Activated CD4-positive, alpha-beta T cell treated with anti-CD3 and anti-CD28 coated beads for 48 hours (primary cell): ENCODE results near the gene IL10.
"Not testable (repeated sequence)": the region's sequence is repeated elsewhere in the genome, so short reads cannot be mapped to it uniquely, and the experiment has no call there.

Experiments used
- DNase-seq: peaks from one replicate; pipeline ENCODE4 v3.0.0-alpha.2; 2020

Gene IL10

DNA sequence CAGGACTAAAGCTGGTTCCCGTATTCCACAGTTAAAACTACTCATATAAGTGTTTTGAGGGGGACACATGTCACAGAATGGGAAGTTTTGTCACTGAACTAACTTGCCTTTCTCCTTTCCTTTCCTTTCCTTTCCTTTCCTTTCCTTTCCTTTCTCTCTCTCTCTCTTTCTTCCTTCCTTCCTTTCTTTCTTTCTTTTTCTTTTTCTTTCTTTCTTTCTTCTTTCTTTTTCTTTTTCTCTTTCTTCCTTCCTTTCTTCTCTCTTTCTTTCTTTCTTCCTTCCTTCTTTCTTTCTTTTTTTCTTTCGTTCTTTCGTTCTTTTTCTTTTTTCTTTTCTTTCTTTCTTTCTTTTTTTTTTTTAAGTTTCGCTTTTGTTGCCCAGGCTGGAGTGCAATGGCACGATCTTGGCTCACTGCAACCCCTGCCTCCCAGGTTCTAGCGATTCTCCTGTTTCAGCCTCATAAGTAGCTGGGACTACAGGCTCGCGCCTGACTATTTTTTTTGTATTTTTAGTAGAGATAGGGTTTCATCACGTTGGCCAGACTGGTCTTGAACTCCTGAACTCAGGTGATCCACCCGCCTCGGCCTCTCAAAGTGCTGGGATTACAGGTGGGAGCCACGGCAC, 9.4 kb downstream of the IL10 start:
- DNase-seq, result not testable (repeated sequence)

DNA sequence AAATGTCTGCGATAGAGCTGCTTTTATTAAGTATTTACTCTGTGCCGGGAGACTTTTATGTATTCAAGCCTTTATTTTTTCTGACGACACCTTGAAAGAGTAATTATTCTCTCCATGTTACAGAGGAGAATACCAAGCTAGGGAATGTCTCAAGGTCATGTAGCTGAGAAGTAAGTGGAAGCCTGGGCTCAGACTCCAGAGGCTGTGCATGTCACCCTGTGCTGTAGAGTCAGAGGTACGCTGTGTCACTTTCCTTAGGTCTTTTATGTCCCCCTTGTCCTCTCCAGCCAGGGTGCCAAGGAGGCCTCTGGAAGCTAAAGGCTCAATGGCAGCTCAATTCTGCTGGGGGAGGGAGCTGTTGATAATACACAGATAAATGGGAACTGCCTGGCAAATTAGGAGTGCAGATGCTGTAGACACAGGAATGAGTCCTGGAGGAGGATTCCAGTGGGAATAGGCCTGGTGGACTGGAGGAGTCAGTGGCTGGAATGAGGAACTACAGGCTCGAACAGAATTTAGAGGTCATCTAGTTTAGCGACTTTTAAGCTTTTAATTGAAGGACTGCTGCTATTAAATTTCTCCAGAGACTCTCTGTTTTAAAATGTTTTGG, 11.0 kb downstream of the IL10 start:
- no peak for DNase-seq

DNA sequence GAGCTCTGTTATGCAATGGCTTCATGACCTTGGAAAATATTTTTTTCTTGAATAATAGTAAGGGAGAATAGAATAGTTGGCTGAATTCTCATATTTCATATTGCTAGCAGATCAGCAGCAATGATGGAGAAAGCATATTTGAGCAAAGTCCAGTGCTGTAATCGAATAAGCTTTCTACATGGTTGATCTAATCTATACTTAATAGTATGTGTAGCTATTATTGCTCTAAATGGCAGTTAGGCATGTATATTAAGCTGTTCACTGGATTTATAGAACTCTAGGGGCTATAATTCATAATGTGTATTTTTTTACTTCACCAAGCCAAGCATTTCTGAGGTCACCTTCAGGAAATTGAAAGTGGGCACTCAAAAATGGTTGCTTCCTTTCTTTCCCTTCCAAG, 11.7 kb downstream of the IL10 start:
- DNase-seq, result no peak

DNA sequence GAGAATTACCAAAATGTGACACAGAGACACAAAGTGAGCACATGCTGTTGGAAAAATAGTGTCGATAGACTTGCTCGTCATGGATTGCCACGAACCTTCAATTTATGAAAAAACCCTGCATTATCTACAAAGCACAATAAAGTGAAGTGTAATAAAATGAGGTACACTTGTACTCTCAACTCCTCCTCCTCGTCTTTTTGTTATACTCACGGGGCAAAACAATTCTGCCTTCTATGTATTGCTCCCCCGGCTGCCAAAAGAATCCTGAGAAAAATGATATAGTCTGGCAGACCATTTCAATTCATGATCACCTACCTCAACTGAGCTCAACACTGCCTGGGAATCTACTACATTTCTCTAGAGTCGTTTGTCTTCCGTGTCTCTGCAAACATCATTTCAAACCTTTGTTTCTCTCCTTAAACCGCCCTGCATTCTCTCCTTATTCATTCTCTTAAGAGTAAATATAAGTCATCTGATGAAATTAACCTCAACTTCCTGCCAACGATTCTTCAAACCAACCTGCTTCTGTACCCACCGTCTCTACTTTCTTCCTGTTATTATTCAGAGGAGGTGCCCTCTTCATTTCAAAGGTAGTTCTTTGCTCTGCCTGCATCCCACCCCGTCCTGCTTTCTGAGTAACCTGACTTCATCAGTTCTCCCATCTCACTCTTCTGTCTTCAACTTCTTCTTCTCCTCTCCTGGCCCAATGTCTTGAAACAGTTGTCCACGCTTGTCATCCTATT, 14.6 kb downstream of the IL10 start:
- DNase-seq, result peak; percentile 42

DNA sequence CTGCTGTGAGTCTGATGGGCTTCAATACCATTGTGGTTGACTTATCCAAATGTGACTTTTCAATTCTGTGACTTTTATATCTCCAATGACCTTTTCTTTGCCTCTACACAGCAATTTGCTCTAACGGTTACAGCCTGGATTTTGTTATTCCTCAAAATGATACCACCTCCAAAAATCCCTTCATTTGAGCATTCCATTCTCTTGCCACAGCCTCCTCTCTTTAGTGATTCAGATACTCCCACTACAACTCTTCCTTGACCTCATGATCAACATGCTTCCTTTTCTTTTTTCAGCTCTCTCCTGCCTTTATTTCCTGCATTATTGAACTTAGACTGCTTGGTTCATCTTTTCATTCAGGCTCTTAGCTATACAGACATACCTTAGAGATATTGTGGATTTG, 18.3 kb downstream of the IL10 start:
- DNase-seq, result no peak

DNA sequence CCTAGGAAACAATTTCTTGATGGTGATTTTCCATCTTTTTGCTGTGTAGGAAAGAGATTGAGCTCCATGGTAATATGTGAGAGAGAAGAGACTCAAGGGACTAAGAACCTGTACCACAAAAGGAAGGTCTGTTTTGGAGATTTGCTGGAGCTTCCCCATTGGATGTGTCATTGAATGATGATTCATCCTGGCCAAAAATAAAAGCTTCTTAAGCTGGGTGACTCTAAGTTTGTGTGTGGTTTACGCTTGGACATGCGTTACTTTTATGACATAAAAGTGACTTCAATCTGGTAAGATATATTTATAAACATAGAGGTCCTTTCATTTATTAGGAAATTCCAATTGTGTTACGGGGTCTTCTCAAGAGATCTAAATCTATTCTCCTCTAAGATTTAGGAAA, 19.2 kb downstream of the IL10 start:
- DNase-seq, result no peak

DNA sequence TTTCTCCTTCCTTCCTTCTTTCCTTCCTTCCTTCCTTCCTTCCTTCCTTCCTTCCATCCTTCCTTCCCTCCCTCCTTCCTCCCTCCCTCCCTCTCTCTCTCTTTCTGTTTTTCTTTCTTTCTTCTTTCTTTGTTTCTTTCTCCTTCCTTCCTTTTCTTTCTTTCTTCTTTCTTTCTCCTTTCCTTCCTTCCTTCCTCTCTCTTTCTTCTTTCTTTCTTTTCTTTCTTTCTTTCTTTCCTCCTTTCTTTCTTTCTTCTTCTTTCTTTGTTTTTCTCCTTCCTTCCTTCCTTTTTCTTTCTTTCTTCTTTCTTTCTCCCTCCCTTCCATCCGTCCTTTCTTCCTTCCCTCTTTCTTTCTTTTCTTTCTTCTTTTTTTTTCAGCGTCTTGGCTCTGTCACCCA, 19.8 kb downstream of the IL10 start:
- DNase-seq, result no peak

DNA sequence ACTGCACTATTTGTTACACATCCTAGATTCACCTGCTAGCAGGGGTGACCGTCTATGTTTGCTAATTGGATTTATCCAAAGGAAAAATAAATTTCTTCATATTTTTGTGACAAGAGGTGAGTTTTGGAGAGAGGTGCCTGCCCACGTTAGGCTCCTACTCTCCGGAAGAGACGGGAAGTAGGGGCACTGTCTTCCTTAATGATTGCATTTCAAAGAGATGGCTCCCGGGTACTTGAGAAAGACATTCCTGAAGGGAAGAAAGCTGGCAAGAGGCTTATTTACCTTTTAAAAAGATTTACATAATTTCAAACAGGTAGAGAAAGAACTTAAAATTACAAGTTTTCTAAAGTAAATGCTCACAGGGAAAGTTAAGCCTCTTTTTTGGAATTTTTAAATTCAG, 20.4 kb downstream of the IL10 start:
- DNase-seq, result no peak

DNA sequence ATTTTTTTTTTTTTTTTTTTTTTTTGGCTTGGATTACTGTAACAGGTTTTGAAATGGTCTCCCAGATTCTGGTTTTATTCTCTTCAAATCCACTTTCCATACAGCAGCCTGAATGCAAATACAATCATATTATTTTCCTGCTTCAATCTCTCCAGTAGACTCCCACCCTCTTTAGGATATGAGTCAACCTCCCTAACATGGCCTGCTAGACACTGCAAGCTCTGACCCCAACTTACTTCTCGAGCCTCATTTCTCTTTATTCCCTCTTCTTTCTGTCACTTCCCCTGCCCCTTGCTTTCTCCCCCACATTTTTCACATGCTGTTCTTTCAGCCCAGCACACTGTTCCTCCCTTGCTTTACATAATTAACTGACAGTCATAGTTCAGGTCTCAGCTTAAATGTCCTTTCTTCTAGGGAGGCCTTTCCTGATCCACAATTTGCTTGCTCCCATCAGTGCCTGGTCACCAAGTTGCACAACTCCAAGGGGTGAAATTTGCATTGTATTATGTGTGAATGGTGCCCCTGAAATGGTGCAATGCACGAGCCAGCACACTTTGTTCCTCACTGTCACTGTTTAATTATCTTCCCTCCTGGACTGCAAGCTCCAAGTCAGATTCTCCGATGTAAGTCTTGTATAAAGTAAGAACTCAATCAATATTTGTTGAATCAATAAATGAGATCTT, 23.8 kb downstream of the IL10 start:
- no peak for DNase-seq

DNA sequence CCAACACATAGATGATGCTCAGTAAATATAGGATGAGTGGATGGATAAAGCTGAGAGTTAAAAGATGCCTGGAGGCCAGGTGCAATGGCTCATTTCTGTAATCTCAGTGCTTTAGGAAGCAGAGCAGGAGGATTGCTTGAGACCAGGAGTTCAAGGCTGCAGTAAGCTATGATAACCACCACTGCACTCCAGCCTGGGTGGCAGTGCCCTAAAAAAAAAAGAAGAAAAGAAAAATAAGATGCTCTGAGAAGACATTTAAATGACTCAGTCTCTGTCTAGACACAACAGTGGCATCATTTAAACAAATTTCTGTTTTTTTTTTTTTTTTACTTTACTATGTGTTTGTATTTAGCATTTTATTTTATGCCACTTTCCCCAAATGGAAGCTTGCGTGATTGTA, 27.0 kb downstream of the IL10 start:
- no peak for DNase-seq

DNA sequence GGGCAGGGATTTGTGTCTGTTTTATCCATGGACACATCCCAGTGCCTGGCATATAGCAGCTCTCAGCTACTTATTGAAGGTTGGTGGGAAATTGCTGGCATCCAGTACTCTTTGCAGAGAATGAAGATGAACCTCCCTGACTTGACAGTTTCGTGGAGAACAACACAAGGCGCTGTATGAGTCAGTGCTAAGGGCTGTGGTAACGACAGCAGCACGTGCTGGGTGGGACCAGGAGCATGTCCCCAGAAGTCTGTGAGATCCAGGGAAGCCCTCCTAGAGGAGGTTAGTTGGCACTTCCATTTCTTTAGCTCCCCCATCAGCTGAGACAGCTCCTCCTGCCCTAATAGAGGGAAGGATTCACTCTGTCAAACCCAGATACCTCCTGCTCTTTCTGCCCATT, 27.6 kb downstream of the IL10 start:
- peak; percentile 39 for DNase-seq

DNA sequence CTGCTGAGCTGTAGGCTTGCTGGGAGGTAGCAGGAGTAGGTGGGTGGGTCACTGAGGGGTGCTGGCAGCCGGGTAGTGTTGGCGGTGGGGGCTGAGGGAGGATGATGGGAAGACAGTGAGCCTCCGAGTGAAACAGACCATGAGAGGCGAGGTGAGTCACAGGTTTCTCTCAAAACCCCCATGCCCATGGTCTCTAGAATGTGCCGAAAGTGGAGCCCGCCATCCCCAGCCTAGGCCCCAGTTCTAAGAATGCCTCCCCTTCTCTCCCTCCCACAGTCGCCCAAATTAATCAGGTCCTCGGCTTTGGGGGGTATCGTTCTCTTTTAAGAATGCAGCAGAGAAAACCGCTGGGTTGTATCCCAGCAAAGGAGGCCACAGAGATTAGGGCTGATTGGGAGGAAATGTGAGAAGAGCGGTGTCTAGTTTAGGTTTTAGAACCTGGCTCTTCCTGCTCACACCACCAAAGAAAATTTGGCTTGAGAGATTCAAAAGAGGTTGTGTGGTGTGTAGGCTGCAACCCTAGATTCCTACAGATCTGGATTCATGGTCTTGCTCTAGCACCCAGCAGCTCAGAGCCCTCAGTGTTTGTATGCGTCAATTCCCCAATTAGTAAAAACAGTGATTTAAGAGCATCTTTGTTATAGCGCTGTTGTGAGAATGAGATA, 29.4 kb downstream of the IL10 start:
- DNase-seq, result peak; percentile 26

DNA sequence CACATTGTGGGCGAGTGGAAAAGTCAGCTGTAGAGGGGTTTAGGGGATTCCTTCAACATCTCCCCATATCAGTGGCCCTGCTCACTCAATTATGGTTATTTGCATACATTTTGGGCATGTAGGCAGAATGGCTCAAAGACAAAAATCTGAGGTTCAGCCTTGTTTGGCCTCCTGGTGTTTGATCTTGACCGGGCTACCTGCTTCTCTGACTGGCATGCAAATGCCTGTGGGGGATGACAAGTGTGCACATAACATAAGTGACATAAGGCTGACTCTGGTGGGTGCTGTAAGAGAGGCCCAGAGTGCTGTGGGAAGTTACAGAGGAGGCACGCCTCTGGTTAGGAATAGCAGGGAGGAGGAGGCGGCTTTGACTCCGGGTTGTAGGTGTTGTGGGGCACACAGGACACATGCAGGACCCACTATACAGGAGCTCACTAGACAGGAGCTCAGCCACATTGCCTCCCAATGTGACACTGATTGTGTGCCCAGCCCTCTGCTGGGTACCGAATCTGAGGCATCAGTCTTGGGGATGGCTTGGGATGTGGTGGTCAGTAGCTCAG, 31.1 kb downstream of the IL10 start:
- no peak for DNase-seq

DNA sequence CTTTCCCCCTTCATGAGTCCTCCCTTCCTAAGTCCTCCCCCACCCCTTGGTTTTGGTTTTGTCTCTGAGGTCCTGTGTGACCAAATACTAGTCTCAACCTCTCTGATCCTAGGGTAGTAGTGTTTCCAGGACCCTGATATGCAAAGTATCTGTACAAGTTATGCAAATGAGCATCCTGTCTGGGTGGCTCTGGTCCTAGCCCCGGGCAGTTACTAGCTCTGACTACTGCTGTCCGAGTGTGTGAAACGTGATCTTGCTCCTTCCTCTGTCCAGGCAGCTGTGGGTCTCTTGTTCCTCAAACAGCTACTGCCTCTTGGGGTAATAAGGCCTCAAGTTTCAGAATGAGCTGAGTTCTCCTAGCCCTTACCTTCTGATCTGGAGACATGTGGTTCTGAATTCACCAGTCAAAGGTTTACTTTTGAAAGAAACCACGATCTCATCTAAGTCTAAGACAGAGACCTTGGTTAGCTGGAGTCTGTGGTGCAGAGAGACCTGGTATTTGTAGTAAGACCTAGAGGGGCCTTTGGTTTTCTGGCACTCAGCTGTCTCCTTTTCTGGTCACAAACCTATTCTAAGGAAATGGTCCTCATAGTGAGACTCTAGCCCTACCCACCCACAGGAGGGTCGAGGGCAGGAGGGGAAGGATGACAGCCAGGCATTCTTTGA, 32.8 kb downstream of the IL10 start:
- DNase-seq, result peak; percentile 44

DNA sequence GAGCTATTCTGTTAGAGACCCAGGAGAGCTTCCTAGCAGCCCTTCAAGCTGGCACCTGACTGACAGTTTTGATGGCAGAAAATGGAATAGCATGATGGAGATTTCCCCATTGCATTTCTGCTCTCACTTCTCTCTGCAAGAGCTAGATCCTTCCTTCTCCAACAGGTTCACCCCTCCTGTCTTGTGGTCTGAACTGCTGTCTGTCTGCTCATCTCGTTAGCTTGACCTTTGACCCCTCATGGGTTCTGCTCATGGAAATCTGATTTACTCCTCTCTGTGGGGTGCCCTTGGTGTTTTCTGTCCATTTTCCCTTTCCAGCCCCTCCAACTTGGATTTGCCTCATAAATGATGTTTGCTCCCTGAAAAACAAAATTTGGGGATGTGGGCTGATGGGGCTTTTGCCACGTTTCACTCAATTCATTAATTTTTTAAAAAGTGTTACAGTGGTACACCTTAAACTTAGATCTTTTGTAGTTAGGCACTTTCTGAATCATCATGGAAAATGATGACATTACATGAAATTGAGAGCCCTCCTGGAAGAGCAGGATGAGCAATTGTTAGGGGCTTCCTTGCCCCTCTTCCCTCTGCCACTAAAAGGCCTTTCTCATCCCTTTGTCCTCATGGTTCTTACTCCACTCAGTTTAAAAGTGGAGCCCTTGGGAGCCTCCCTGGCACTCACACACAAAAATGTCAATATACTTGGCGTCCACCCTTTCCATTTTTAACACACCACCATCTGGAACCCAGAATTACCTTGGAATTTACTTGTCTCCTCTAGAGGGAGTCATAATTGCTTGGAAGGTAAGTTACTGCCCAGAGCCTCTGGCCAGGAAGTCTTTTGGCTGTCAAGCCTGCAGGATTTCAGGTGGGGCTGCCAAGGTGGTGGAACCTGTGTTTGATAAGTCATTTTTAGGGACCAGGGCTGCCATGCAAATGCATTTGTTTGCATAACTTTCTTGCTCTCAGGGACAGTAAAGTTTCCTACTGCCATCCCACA, 33.6 kb downstream of the IL10 start:
- peak; percentile 30 for DNase-seq

DNA sequence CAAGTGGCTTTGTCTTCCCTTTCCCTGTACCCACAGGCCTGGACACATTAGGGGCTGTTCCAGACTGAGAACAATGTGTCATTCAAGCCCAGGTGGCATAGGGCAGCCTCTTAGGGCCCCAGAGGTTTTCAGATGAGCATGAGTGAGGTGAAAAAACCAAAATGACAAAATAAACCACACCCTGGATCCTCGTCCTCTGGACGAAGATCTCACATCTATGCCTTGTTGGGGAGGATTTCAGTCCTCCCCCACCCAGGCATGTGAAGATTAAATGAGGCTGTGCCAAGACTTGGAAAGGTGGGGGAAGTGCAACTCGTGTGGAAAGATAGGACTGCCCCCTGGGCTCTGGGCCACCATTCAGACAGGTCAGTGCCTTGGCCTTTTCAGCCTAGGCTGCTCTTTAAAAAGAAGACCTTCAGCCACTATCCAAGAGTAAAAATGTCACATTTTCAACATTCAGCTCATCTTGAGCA, 34.5 kb downstream of the IL10 start:
- peak; percentile 46 for DNase-seq

DNA sequence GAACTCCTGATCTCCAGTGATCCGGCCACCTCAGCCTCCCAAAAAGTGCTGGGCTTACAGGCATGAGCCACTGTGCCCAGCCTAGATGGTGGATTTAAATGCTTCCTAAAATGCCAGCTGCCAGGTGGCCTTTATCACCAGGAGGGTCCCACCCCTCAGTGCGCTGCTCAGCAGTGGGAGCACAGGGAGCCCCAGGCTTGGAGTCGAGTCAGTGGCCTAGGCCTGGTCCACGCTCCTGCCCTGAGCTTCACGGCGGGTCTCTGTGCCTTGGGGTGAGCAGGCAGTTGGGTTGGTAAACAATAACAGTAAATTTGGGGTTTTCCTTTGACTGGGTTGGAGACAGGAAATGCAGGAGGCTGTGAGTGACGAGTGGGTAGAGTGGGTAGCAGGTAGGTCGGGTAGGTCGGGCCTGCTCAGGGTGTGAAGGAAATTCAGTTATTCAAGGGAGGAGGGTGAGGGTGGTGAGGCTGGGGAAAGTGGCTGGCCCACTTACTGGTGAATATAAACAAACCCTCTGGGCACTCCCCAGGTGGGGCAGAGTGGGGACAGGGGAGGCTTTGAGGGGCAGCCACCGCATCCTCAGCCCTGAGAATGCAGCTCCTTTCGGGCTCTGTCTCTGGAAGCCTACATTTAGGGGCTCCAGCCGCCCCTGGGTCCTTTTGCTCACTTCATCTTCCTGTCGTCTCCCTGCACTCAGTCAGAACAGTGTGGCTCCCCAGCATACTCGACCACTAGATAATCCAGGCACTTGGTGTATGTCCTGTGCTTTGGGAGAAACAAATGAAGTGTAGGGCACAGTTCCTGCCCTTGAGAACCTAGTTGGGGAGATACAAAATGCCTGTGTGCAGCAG, 35.2 kb downstream of the IL10 start:
- no peak for DNase-seq

DNA sequence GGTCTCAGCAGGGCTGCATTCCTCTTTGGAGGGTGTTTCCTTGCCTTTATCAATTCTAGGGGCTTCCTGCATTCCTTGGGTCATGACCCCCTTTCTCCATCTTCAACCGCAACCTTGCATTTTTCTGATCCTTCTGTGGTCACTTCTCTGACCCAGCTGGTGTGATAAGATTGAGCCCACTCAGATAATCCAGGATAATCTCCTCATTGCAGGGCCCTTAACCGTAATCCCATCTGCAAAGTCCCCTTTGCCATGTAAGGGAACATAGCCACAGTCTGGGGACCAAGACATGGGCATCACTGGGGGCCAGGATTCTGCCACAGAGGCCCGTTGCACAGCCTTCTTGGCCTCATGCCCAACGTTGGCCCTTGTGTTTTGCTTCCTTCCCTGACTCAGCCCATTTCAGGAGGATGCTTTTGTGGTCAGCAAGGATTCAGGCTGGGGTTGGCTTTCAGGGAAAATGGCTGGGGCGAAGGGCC, 36.7 kb downstream of the IL10 start:
- DNase-seq, result no peak

DNA sequence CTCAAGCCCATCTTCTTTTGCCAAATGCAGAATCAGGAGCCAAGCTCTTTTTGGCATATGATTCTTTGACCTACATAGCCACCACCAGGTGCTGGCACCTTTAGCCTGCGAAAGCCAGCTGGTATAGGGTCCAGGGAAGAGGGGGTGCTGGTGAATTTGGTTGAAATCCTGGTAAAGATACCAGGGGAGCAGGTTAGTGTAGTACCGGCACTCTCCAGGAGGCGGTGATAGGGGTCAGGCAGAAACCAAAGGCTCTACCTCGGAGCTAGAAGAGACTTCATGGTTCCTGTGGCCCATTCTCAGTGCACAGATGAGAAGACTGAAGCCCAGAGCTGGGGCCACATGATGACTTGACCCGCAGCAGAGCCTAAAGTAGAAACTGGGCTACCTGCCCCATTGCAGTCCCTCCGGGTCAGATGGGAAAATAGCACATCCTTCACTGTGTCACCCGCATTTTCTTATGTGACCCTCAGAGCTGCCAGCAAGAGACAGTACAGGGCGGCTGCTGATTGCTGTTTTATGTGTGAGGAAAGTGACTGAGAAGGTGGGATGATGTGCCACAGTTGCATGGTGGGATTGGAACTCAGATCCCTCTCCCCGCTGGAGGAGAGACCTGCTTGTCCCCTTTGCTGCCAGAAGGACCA, 37.7 kb downstream of the IL10 start:
- DNase-seq, result peak; percentile 87
